ENCODE data around the gene IGSF23.

- TF ChIP-seq CTCF (IDR thresholded peaks at IDR 0.05) (no peak), POLR2A (IDR thresholded peaks at IDR 0.05) (no peak)
Observed at GRCh38 chr19:44646049-44646416, 32.7 kb downstream of the IGSF23 start.
